Left lung (tissue), 10 donors: ENCODE results near the gene FAM228B. TPM values are rescaled to one million over a fixed set of nuclear protein-coding genes. Genes with fewer than 3 reads are reported as not detected.
"Not testable (repeated sequence)": the region's sequence is repeated elsewhere in the genome, so short reads cannot be mapped to it uniquely, and the experiment has no call there.

Experiments used
- ATAC-seq: fragments of 200-7000 bp; cut with Tn5 transposase; one replicate; pipeline ENCODE4 v1.9.1; 2020; ENCODE audit warnings: moderate library complexity
- DNase-seq, 4 donors: peaks; one replicate each; pipeline ENCODE4 v3.0.0-alpha.2; 2013 to 2020
- H3K27ac ChIP-seq, 2 donors: fragments of 200-600 bp; sonication (generic) in 1 of 2; one replicate each; pipeline versions ENCODE4 v1.5.0 to v1.8.0; 2020 to 2021
- H3K27me3 ChIP-seq, 2 donors: fragments of 200-600 bp; sonication (generic) in 1 of 2; one replicate each; pipeline versions ENCODE4 v1.5.0 to v1.8.0; 2020 to 2021
- H3K36me3 ChIP-seq, 2 donors: fragments of 200-600 bp; sonication (generic) in 1 of 2; one replicate each; pipeline versions ENCODE4 v1.5.0 to v1.8.0; 2020 to 2021
- H3K4me1 ChIP-seq, 2 donors: fragments of 200-600 bp; one replicate each; pipeline ENCODE4 v1.8.0; 2021
- H3K4me3 ChIP-seq, 2 donors: fragments of 200-600 bp; sonication (generic) in 1 of 2; one replicate each; pipeline versions ENCODE4 v1.5.0 to v1.8.0; 2020 to 2021; ENCODE audit warnings: mild to moderate bottlenecking in 1 of 2
- H3K9me3 ChIP-seq, 2 donors: fragments of 200-600 bp; sonication (generic) in 1 of 2; one replicate each; pipeline versions ENCODE4 v1.5.0 to v1.8.0; 2020 to 2021
- CTCF ChIP-seq, 2 donors: fragments of 200-600 bp; sonication (generic) in 1 of 2; IDR thresholded peaks; one replicate each; pipeline versions ENCODE4 v1.5.0 to v1.8.0; 2021; ENCODE audit warnings: antibody characterized with exemption in 2 of 2
- intact Hi-C, 2 donors: fragments of 100-400 bp; cut with DNase I; formaldehyde crosslinking; loops; one replicate each; pipeline versions ENCODE4 v1.11.2 to v1.14.2; 2022
- polyA plus RNA-seq, 6 donors: library from polyadenylated mRNA; unstranded; fragments of 120-200 nt; gene quantifications; one replicate each; pipeline ENCODE4 v1.2.1, GENCODE V29; 2013; ENCODE audit not compliant: insufficient read length in 6 of 6
- total RNA-seq, 2 donors: library from RNA; stranded (reverse); fragmentation: NEBNext Ultra II Directional; extraction: Animal tissue kit (Norgen Biotek cat#: 25700); gene quantifications; one replicate each; pipeline ENCODE4 v1.2.1, GENCODE V29; 2021
- donor health status: DM: no; HTN: yes; CAD: no.
- donor health status: DM: no; HTN: no; CAD: no.

FAM228B gene
- total and polyA plus RNA-seq, 8 donors = 18.2 to 30.6 (median 26.2) TPM

- Histone ChIP-seq H3K4me3 (no peak overlapping the region), H3K9me3 (no peaks in the 10 kb centered on the region), H3K4me1 (peaks cover 4 to 19% of the 10 kb centered on the region in 2 donors), H3K27me3 (no peaks in the 10 kb centered on the region), H3K27ac (no peak overlapping the region), H3K36me3 (no peaks in the 10 kb centered on the region)
- ATAC-seq = no peak
- DNase-seq = no peak
- TF ChIP-seq CTCF (IDR thresholded peaks at IDR 0.05) = no peak
- intact Hi-C loops = no loop called here
Measured at GRCh38 chr2:24121469-24121868, 1.8 kb upstream of the FAM228B start.

GRCh38 chr2:24122366-24123194 is 689 bp upstream of the FAM228B start:
- Histone ChIP-seq H3K27me3 (no peaks in the 10 kb centered on the region), H3K9me3 (no peaks in the 10 kb centered on the region), H3K36me3 (no peaks in the 10 kb centered on the region), H3K27ac (peak overlapping the region; percentile 87 to 93), H3K4me1 (peaks cover 4 to 19% of the 10 kb centered on the region in 2 donors), H3K4me3 (peak overlapping the region; percentile 58 to 61)
- DNase-seq = no peak
- no peak for ATAC-seq
- intact Hi-C loops = no loop called here
- TF ChIP-seq CTCF (IDR thresholded peaks at IDR 0.05) = no peak

GRCh38 chr2:24123922-24124580 is 782 bp downstream of the FAM228B start:
- ATAC-seq (peak; percentile 5), DNase-seq (no peak)
- Histone ChIP-seq H3K4me1 (peaks cover 4 to 19% of the 10 kb centered on the region in 2 donors), H3K4me3 (peak overlapping the region; percentile 58 to 61), H3K27me3 (no peaks in the 10 kb centered on the region), H3K36me3 (no peaks in the 10 kb centered on the region), H3K9me3 (no peaks in the 10 kb centered on the region), H3K27ac (peak overlapping the region; percentile 87 to 93)
- intact Hi-C loops = no loop called here
- TF ChIP-seq CTCF (IDR thresholded peaks at IDR 0.05) = no peak

- H3K27me3 ChIP-seq = no peaks in the 10 kb centered on the region
- H3K9me3 ChIP-seq = no peaks in the 10 kb centered on the region
- peaks cover 4 to 19% of the 10 kb centered on the region in 2 donors for H3K4me1 ChIP-seq
- intact Hi-C loops = no loop called here
- no peak overlapping the region for H3K4me3 ChIP-seq
- ATAC-seq (no peak), DNase-seq (peak in 2 of 4 donors; percentile 84 to 88)
- TF ChIP-seq CTCF (IDR thresholded peaks at IDR 0.05) = no peak
- H3K36me3 ChIP-seq = no peaks in the 10 kb centered on the region
- H3K27ac ChIP-seq = no peak overlapping the region
Measured at GRCh38 chr2:24125956-24126355, 2.7 kb downstream of the FAM228B start.

- no peak for DNase-seq
- H3K27me3 ChIP-seq = no peaks in the 10 kb centered on the region
- ATAC-seq = no peak
- intact Hi-C loops = no loop called here
- no peak for TF ChIP-seq CTCF (IDR thresholded peaks at IDR 0.05)
- H3K4me1 ChIP-seq = no peaks in the 10 kb centered on the region
- H3K9me3 ChIP-seq = peaks cover 0 to 5% of the 10 kb centered on the region in 2 donors
- no peaks in the 10 kb centered on the region for H3K36me3 ChIP-seq
- H3K4me3 ChIP-seq = no peak overlapping the region
- H3K27ac ChIP-seq = no peak overlapping the region
Measured at GRCh38 chr2:24132543-24132942, 9.3 kb downstream of the FAM228B start.

GRCh38 chr2:24140305-24140704 is 17.0 kb downstream of the FAM228B start:
- DNase-seq, H3K4me1 ChIP-seq, intact Hi-C loops, H3K4me3 ChIP-seq, H3K27ac ChIP-seq, H3K9me3 ChIP-seq, H3K27me3 ChIP-seq, ATAC-seq, H3K36me3 ChIP-seq: not testable (repeated sequence)
